OCI-LY3 (cell line): ENCODE data around the gene MMP17.

ENCODE experiments used
- EZH2phosphoT487 ChIP-seq: fragments of 200-600 bp; shearing (Covaris generic); IDR thresholded peaks from 2 replicates; pipeline ENCODE4 v1.6.1; 2018; ENCODE audit warnings: antibody characterized with exemption, mixed run types, low read depth
- TF ChIP-seq, protein P1 (sequence below): fragments of 200-600, 300-600 bp; sonication (generic); IDR thresholded peaks from 2 replicates; pipeline ENCODE4 v1.5.1; 2014; ENCODE audit warnings: antibody characterized with exemption, low read length, low read depth

DNA sequence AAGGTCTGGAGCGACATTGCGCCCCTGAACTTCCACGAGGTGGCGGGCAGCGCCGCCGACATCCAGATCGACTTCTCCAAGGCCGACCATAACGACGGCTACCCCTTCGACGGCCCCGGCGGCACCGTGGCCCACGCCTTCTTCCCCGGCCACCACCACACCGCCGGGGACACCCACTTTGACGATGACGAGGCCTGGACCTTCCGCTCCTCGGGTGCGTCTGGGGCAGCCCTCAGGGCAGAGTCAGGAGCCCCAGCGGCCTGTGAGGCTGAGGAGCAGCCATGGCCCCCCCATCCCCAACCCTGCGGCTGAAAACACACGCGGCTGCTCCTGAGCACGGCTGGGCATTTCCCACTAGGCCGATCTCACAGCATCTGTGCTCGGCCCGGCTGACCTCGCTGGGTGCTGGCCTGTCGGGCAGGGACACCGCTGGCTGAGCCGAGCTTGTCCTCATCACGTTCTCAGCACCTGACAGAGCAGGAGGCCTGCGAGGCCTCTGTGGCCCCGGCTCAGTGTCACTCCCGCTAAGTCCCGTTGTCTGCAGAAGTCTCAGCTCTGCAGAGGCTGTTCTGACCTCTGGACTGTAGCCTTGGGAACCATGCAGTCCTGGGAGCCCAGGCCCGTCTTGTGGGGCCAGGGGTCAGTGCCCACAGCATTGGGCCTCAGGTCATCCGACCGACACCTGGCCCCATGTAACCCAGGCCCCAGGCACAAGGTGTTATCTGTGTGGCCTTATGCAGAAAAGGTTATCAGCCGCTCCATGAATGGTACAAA lies 12.6 kb downstream of the MMP17 start:
- TF ChIP-seq, protein P1, sequence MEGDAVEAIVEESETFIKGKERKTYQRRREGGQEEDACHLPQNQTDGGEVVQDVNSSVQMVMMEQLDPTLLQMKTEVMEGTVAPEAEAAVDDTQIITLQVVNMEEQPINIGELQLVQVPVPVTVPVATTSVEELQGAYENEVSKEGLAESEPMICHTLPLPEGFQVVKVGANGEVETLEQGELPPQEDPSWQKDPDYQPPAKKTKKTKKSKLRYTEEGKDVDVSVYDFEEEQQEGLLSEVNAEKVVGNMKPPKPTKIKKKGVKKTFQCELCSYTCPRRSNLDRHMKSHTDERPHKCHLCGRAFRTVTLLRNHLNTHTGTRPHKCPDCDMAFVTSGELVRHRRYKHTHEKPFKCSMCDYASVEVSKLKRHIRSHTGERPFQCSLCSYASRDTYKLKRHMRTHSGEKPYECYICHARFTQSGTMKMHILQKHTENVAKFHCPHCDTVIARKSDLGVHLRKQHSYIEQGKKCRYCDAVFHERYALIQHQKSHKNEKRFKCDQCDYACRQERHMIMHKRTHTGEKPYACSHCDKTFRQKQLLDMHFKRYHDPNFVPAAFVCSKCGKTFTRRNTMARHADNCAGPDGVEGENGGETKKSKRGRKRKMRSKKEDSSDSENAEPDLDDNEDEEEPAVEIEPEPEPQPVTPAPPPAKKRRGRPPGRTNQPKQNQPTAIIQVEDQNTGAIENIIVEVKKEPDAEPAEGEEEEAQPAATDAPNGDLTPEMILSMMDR = no peak
- no peak for TF ChIP-seq EZH2phosphoT487
